Breast epithelium (tissue), 3 donors: ENCODE data around the gene TNFSF11.

Experiments
- CTCF ChIP-seq, 3 donors: fragments of 450-650 bp; IDR thresholded peaks; one replicate each; pipeline ENCODE4 v1.5.1; 2016 to 2017; ENCODE audit warnings: antibody characterized with exemption in 3 of 3, mild to moderate bottlenecking in 3 of 3, moderate library complexity in 3 of 3
- POLR2A ChIP-seq: fragments of 450-650 bp; IDR thresholded peaks from one replicate; pipeline ENCODE4 v1.6.1; 2016; ENCODE audit warnings: antibody characterized with exemption, mild to moderate bottlenecking, moderate library complexity

- TF ChIP-seq CTCF (IDR thresholded peaks at IDR 0.05) = no peak
- TF ChIP-seq POLR2A = no peak
These were observed 82.2 kb downstream of the TNFSF11 start for GRCh38 chr13:42656161-42656560.
